Neuronal stem cell (in vitro differentiated cells): ENCODE data around the gene UBE2QL1.

Experiments
- DNase-seq: peaks from one replicate; pipeline ENCODE4 v3.0.0-alpha.2; 2013; ENCODE audit warnings: low spot score
- H2AFZ ChIP-seq: one replicate; pipeline ENCODE4 v1.6.1; 2013; ENCODE audit warnings: mild to moderate bottlenecking, low read length, inconsistent platforms
- H2AK5ac ChIP-seq: 2 replicates; pipeline ENCODE4 v1.6.1; 2013; ENCODE audit warnings: low read depth, mild to moderate bottlenecking, inconsistent platforms, low read length, moderate library complexity, mixed read lengths
- H2BK120ac ChIP-seq: 2 replicates; pipeline ENCODE4 v1.6.1; 2013; ENCODE audit warnings: low read depth, mild to moderate bottlenecking, inconsistent platforms, low read length, moderate library complexity, mixed read lengths
- H2BK12ac ChIP-seq: one replicate; pipeline ENCODE4 v1.6.1; 2013; ENCODE audit warnings: low read length, inconsistent platforms
- H2BK15ac ChIP-seq: 2 replicates; pipeline ENCODE4 v1.6.1; 2013; ENCODE audit warnings: mild to moderate bottlenecking, low read length, inconsistent platforms, mixed read lengths
- H2BK5ac ChIP-seq: one replicate; pipeline ENCODE4 v1.6.1; 2013; ENCODE audit warnings: inconsistent platforms, mild to moderate bottlenecking, low read length, moderate library complexity
- H3K14ac ChIP-seq: one replicate; pipeline ENCODE4 v1.6.1; 2013; ENCODE audit warnings: low read length, inconsistent platforms
- H3K18ac ChIP-seq: 2 replicates; pipeline ENCODE4 v1.6.1; 2013; ENCODE audit warnings: low read length, inconsistent platforms
- H3K23ac ChIP-seq: 2 replicates; pipeline ENCODE4 v1.6.1; 2013; ENCODE audit warnings: low read depth, mild to moderate bottlenecking, mixed read lengths, low read length, inconsistent platforms; ENCODE audit not compliant: poor library complexity
- H3K27ac ChIP-seq: replicated peaks from 3 replicates; pipeline ENCODE4 v1.5.1; 2013; ENCODE audit warnings: low read length, inconsistent platforms
- H3K27me3 ChIP-seq, 3 experiments: 2 replicates each; pipeline ENCODE4 v1.6.1; 2013; ENCODE audit warnings: low read length in 3 of 3, mild to moderate bottlenecking in 2 of 3, inconsistent platforms in 1 of 3, low read depth in 1 of 3, mixed read lengths in 1 of 3, moderate library complexity in 1 of 3; ENCODE audit not compliant: control insufficient read depth in 3 of 3, insufficient read depth in 3 of 3
- H3K36me3 ChIP-seq, 2 donors: replicated peaks in 1 of 2; 2 replicates each; pipeline ENCODE4 v1.6.1; 2013; ENCODE audit warnings: low read length in 2 of 2; ENCODE audit not compliant: control insufficient read depth in 2 of 2, insufficient read depth in 2 of 2
- H3K4ac ChIP-seq: 2 replicates; pipeline ENCODE4 v1.6.1; 2013; ENCODE audit warnings: inconsistent platforms, mild to moderate bottlenecking, low read length, moderate library complexity
- H3K4me1 ChIP-seq, 2 donors: 1 replicate in 1 of 2; 2 replicates in 1 of 2; pipeline ENCODE4 v1.6.1; 2013; ENCODE audit warnings: low read length in 2 of 2, low read depth in 1 of 2; ENCODE audit not compliant: control insufficient read depth in 2 of 2, insufficient read depth in 1 of 2
- H3K4me2 ChIP-seq: one replicate; pipeline ENCODE4 v1.6.1; 2013; ENCODE audit warnings: mild to moderate bottlenecking, low read length, inconsistent platforms; ENCODE audit not compliant: insufficient read depth, poor library complexity, severe bottlenecking
- H3K4me3 ChIP-seq, 2 donors: 2 replicates each; pipeline ENCODE4 v1.5.1; 2013; ENCODE audit warnings: low read length in 2 of 2, mild to moderate bottlenecking in 2 of 2, inconsistent platforms in 1 of 2, moderate library complexity in 1 of 2
- H3K79me1 ChIP-seq: one replicate; pipeline ENCODE4 v1.6.1; 2013; ENCODE audit warnings: low read depth, mild to moderate bottlenecking, inconsistent platforms, low read length, moderate library complexity
- H3K9ac ChIP-seq: one replicate; pipeline ENCODE4 v1.6.1; 2013; ENCODE audit warnings: mild to moderate bottlenecking, low read depth, low read length, inconsistent platforms; ENCODE audit not compliant: poor library complexity
- H3K9me3 ChIP-seq, 2 donors: replicated peaks in 1 of 2; 2 replicates each; pipeline versions ENCODE3 to v1.6.1; 2013; ENCODE audit warnings: low read length in 2 of 2, mild to moderate bottlenecking in 2 of 2, inconsistent platforms in 1 of 2, low read depth in 1 of 2, mixed read lengths in 1 of 2, moderate library complexity in 1 of 2; ENCODE audit not compliant: control insufficient read depth in 2 of 2, insufficient read depth in 1 of 2
- H4K8ac ChIP-seq: one replicate; pipeline ENCODE4 v1.6.1; 2013; ENCODE audit warnings: low read depth, mild to moderate bottlenecking, inconsistent platforms, low read length, moderate library complexity
- H4K91ac ChIP-seq: one replicate; pipeline ENCODE4 v1.6.1; 2013; ENCODE audit warnings: low read length, low read depth, mild to moderate bottlenecking, inconsistent platforms; ENCODE audit not compliant: poor library complexity
- WGBS, 2 donors: extraction: QIAGEN DNeasy Blood & Tissue Kit; methylation state at CpG; one replicate each; pipeline ENCODE4 v1.1.7; 2013; ENCODE audit warnings: missing lambda C conversion rate in 2 of 2, mixed read lengths in 1 of 2; ENCODE audit not compliant: insufficient read length in 2 of 2, insufficient replicate concordance in 1 of 2; ENCODE audit errors: extremely low coverage in 2 of 2; 5-methylcytosine and 5-hydroxymethylcytosine counted together

UBE2QL1 gene

GRCh38 chr5:6492934-6493333 is 44.3 kb downstream of the UBE2QL1 start:
- Histone ChIP-seq H4K8ac (no peak overlapping the region), H3K27ac (no peak overlapping the region), H3K27me3 (peaks cover 0 to 39% (median 4%) of the 10 kb centered on the region in 3 experiments), H3K14ac (no peak overlapping the region), H3K4ac (no peak overlapping the region), H3K9me3 (no peaks in the 10 kb centered on the region), H3K4me1 (peaks cover 0 to 8% of the 10 kb centered on the region in 2 donors), H2BK15ac (no peak overlapping the region), H2AK5ac (no peak overlapping the region), H3K4me3 (no peak overlapping the region), H3K9ac (no peak overlapping the region), H4K91ac (no peak overlapping the region), H3K4me2 (no peak overlapping the region), H3K18ac (no peak overlapping the region), H2BK12ac (no peak overlapping the region), H2AFZ (no peak overlapping the region), H2BK5ac (no peak overlapping the region), H2BK120ac (no peak overlapping the region), H3K79me1 (peaks cover 3% of the 10 kb centered on the region), H3K36me3 (no peaks in the 10 kb centered on the region), H3K23ac (no peak overlapping the region)
- WGBS, 2 donors: no CpG with 5 or more reads among the region's 4 CpGs
- no peak for DNase-seq

GRCh38 chr5:6493681-6494454 is 45.2 kb downstream of the UBE2QL1 start:
- Histone ChIP-seq H4K8ac (no peak overlapping the region), H3K14ac (no peak overlapping the region), H3K36me3 (no peaks in the 10 kb centered on the region), H2AFZ (no peak overlapping the region), H3K23ac (no peak overlapping the region), H3K18ac (no peak overlapping the region), H3K9ac (no peak overlapping the region), H2AK5ac (no peak overlapping the region), H4K91ac (no peak overlapping the region), H3K4me1 (peaks cover 0 to 6% of the 10 kb centered on the region in 2 donors), H3K79me1 (peaks cover 3% of the 10 kb centered on the region), H3K4me3 (no peak overlapping the region), H2BK120ac (no peak overlapping the region), H2BK15ac (no peak overlapping the region), H3K4me2 (no peak overlapping the region), H2BK5ac (no peak overlapping the region), H3K27ac (no peak overlapping the region), H3K4ac (no peak overlapping the region), H3K27me3 (peaks cover 0 to 39% (median 4%) of the 10 kb centered on the region in 3 experiments), H2BK12ac (no peak overlapping the region), H3K9me3 (no peaks in the 10 kb centered on the region)
- DNase-seq: no peak
- no CpG with 5 or more reads among the region's 9 CpGs for WGBS, 2 donors

DNA sequence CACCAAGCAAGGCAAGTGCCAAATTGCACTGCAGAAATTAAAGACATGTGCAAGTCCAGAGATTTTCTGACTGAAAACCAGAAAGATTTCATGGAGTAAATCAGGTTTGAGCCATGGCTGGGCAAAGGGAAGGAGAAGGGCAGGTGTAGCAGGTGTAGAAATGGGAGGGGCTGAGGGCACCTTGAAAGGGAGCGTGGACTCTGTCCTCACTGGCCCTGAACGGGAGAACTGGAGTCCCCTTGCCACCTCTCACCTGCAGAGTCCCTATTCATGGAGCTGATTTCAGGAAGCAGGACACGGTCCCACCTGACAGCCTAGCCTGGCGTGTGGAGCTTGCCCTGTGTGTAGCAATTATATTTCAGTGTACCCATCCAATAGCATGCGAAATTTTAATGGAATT is 46.3 kb downstream of the UBE2QL1 start:
- Histone ChIP-seq H2BK12ac (no peak overlapping the region), H3K14ac (no peak overlapping the region), H3K9me3 (no peaks in the 10 kb centered on the region), H3K4me2 (no peak overlapping the region), H2AFZ (no peak overlapping the region), H3K4me3 (no peak overlapping the region), H3K4me1 (peaks cover 0 to 6% of the 10 kb centered on the region in 2 donors), H3K36me3 (no peaks in the 10 kb centered on the region), H4K91ac (no peak overlapping the region), H3K23ac (no peak overlapping the region), H4K8ac (no peak overlapping the region), H2BK15ac (no peak overlapping the region), H3K27ac (no peak overlapping the region), H2BK5ac (no peak overlapping the region), H3K79me1 (no peaks in the 10 kb centered on the region), H2AK5ac (no peak overlapping the region), H3K9ac (no peak overlapping the region), H2BK120ac (no peak overlapping the region), H3K18ac (no peak overlapping the region), H3K27me3 (peaks cover 0 to 39% (median 4%) of the 10 kb centered on the region in 3 experiments), H3K4ac (no peak overlapping the region)
- WGBS, 2 donors: no CpG with 5 or more reads among the region's 5 CpGs
- no peak for DNase-seq

DNA sequence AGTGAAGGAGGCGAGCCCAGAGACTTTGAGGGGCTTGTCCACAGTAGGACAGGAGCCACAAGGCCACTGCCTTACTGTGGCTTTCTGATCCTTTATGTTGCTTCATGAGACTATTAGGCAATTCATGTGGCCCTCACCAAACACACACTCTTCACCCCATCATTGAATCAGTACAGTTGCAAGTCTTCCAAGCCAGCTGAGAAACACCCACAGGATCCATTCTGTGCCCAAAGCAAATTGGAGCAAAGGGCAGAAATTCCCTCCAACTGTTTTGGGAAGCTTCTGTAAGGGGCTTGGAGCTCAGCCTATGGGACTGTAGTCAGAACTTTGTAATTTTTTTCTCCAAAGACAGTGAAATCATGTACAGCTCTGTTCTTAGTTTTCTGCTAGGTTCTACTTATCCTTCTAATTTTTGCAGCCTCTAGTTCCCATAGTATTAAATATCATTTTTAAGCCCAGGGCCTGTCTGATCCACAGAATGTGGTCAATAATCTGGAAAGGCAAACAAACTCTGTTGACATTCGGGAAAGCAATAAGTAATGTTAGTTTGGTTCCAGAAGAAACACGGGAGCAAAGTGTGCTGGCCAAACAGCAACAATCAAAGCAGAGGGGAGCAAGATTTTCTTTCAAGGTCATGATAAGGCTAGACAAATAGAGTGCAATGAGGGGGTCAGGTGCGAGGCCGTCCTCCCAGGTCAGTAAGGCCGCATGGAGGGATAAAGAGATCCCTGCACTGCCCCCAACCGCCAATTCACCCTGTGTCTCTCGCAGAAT is 47.0 kb downstream of the UBE2QL1 start:
- DNase-seq: no peak
- Histone ChIP-seq H3K27me3 (peaks cover 0 to 34% (median 4%) of the 10 kb centered on the region in 3 experiments), H3K9me3 (no peaks in the 10 kb centered on the region), H3K4me2 (no peak overlapping the region), H4K8ac (no peak overlapping the region), H2AFZ (no peak overlapping the region), H2BK5ac (no peak overlapping the region), H3K18ac (no peak overlapping the region), H2AK5ac (no peak overlapping the region), H3K36me3 (no peaks in the 10 kb centered on the region), H3K27ac (no peak overlapping the region), H2BK120ac (no peak overlapping the region), H3K23ac (no peak overlapping the region), H3K4me3 (no peak overlapping the region), H3K4me1 (peaks cover 0 to 4% of the 10 kb centered on the region in 2 donors), H3K14ac (no peak overlapping the region), H2BK15ac (no peak overlapping the region), H4K91ac (no peak overlapping the region), H3K9ac (no peak overlapping the region), H2BK12ac (no peak overlapping the region), H3K79me1 (no peaks in the 10 kb centered on the region), H3K4ac (no peak overlapping the region)
- no CpG with 5 or more reads among the region's 8 CpGs for WGBS, 2 donors
